Smooth muscle cell (in vitro differentiated cells): ENCODE results near the gene FHOD1. TPM values are rescaled to one million over a fixed set of nuclear protein-coding genes. Genes with fewer than 3 reads are reported as not detected.

Experiments
- DNase-seq: peaks from one replicate; lab custom pipeline; 2025; ENCODE audit not compliant: unreplicated experiment; lab: John Stamatoyannopoulos, UW
- H2AFZ ChIP-seq: fragments of 200-600 bp; sonication (generic); 2 replicates; pipeline ENCODE4 v1.6.0; 2016; ENCODE audit warnings: antibody characterized with exemption, low read depth, mild to moderate bottlenecking
- H3F3A ChIP-seq: fragments of 200-600 bp; sonication (generic); 2 replicates; pipeline ENCODE4 v1.6.0; 2017; ENCODE audit warnings: antibody characterized with exemption, low read depth
- H3K27ac ChIP-seq: fragments of 200-600 bp; sonication (generic); 2 replicates; pipeline ENCODE4 v1.5.1; 2016; ENCODE audit warnings: low read depth, mild to moderate bottlenecking
- H3K27me3 ChIP-seq: fragments of 200-600 bp; sonication (generic); 2 replicates; pipeline ENCODE4 v1.6.1; 2016; ENCODE audit warnings: low read depth, mild to moderate bottlenecking
- H3K36me3 ChIP-seq: fragments of 200-600 bp; sonication (generic); 2 replicates; pipeline ENCODE4 v1.5.1; 2016; ENCODE audit warnings: low read depth
- H3K4me1 ChIP-seq: fragments of 200-600 bp; sonication (generic); 2 replicates; pipeline ENCODE4 v1.5.1; 2016; ENCODE audit warnings: low read depth
- H3K4me2 ChIP-seq: fragments of 200-600 bp; sonication (generic); 2 replicates; pipeline ENCODE4 v1.6.0; 2016; ENCODE audit warnings: mild to moderate bottlenecking
- H3K4me3 ChIP-seq: fragments of 200-600 bp; sonication (generic); 2 replicates; pipeline ENCODE4 v1.5.1; 2016; ENCODE audit warnings: mild to moderate bottlenecking
- H3K79me2 ChIP-seq: fragments of 200-600 bp; sonication (generic); 2 replicates; pipeline ENCODE4 v1.6.0; 2016; ENCODE audit warnings: low read depth, mild to moderate bottlenecking
- H3K9ac ChIP-seq: fragments of 200-600 bp; sonication (generic); 2 replicates; pipeline ENCODE4 v1.6.0; 2016; ENCODE audit warnings: low read depth
- H3K9me3 ChIP-seq: fragments of 200-600 bp; sonication (generic); replicated peaks from 2 replicates; pipeline ENCODE4 v1.5.1; 2016; ENCODE audit warnings: low read depth
- H4K20me1 ChIP-seq: fragments of 200-600 bp; sonication (generic); 2 replicates; pipeline ENCODE4 v1.6.0; 2016; ENCODE audit warnings: low read depth
- WGBS: methylation state at CpG from one replicate; pipeline ENCODE4 v1.1.7; 2016; ENCODE audit warnings: low lambda C conversion rate; 5-methylcytosine and 5-hydroxymethylcytosine counted together
- polyA plus RNA-seq: library from polyadenylated mRNA; unstranded; fragments of >200 nt; fragmentation: Nextera tagmentation; extraction: Ambion mirVana; gene quantifications from 2 replicates; pipeline ENCODE4 v1.2.1, GENCODE V29; 2016
- total RNA-seq: library from RNA; depleted of rRNA; stranded (reverse); fragments of >200 nt; gene quantifications from 2 replicates; pipeline ENCODE4 v1.2.3, GENCODE V29; 2014
- TF ChIP-seq, protein P1 (sequence below): fragments of 200-600 bp; sonication (generic); IDR thresholded peaks from 2 replicates; pipeline ENCODE4 v1.5.1; 2017; ENCODE audit warnings: borderline replicate concordance, mild to moderate bottlenecking, antibody characterized with exemption; ENCODE audit not compliant: insufficient read depth, poor library complexity, severe bottlenecking

FHOD1 gene
- total and polyA plus RNA-seq, 2 experiments from 2014 or later = 16.0 to 23.3 TPM

DNA sequence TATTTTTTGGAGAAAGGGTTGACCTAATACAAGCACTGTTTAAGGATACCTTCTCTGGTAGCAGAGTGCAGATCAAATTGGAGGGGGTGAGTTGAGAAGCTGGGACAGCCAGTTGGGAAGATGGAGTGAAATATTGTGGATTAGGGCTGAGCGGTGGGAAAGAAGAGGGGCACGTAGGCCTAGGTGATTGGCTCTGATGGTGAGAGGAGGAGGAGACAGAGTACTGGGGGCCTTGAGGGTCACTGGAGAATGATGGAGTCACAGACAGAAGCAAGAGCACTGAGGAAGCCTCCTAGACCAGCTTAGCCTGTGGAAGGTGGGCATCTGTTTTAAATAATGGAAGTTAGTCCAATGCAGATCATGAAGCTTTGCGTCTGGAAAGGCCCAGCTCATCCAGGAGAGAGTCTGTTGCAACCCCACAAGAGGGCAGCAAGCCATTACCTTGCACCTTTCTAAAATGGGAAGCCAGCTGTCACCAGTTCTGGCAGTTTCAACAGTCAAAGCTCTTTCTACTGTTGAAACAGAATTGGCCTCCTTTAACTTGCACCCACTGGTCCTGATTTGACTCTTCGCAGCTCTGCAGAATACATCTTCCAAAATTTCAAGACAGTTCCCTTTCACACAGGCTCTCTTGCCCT is 13.3 kb upstream of the FHOD1 start:
- H3K4me1 ChIP-seq = no peaks in the 10 kb centered on the region
- TF ChIP-seq, protein P1, sequence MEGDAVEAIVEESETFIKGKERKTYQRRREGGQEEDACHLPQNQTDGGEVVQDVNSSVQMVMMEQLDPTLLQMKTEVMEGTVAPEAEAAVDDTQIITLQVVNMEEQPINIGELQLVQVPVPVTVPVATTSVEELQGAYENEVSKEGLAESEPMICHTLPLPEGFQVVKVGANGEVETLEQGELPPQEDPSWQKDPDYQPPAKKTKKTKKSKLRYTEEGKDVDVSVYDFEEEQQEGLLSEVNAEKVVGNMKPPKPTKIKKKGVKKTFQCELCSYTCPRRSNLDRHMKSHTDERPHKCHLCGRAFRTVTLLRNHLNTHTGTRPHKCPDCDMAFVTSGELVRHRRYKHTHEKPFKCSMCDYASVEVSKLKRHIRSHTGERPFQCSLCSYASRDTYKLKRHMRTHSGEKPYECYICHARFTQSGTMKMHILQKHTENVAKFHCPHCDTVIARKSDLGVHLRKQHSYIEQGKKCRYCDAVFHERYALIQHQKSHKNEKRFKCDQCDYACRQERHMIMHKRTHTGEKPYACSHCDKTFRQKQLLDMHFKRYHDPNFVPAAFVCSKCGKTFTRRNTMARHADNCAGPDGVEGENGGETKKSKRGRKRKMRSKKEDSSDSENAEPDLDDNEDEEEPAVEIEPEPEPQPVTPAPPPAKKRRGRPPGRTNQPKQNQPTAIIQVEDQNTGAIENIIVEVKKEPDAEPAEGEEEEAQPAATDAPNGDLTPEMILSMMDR = peak; percentile 57
- no peak overlapping the region for H3K4me2 ChIP-seq
- H3K9me3 ChIP-seq = no peaks in the 10 kb centered on the region
- H3K9ac ChIP-seq = no peak overlapping the region
- H4K20me1 ChIP-seq = no peaks in the 10 kb centered on the region
- no peaks in the 10 kb centered on the region for H3F3A ChIP-seq
- H3K36me3 ChIP-seq = no peaks in the 10 kb centered on the region
- no peaks in the 10 kb centered on the region for H3K79me2 ChIP-seq
- H2AFZ ChIP-seq = no peak overlapping the region
- no peak for DNase-seq
- no peak overlapping the region for H3K4me3 ChIP-seq
- no peak overlapping the region for H3K27ac ChIP-seq
- 76% methylated on average over 4 of the region's 4 CpGs for WGBS
- H3K27me3 ChIP-seq = peaks cover 9% of the 10 kb centered on the region

DNA sequence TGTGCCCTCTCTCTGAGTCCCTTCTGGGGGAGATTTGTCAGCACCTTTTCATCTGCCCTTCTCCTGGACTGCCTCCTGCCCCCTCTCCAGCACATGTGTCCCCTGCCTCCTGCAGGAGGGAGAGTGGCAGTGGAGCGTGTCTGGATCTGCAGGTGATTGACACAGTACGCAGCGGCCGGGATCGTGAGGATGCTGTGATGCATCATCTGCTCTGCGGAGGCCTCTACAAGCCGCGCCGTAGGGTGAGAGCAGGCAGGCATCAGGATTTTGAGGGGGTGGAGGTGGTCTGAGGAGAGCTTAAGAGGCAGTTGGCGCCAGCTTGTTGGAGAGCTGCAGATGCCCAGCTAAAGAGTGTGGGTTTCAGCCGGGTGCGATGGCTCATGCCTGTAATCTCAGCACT is 12.4 kb upstream of the FHOD1 start:
- WGBS = 89% methylated on average over 12 of the region's 12 CpGs
- Histone ChIP-seq H3K36me3 (no peaks in the 10 kb centered on the region), H2AFZ (no peak overlapping the region), H3K79me2 (no peaks in the 10 kb centered on the region), H3K27me3 (peaks cover 9% of the 10 kb centered on the region), H3K4me3 (no peak overlapping the region), H3K27ac (no peak overlapping the region), H3F3A (no peaks in the 10 kb centered on the region), H4K20me1 (no peaks in the 10 kb centered on the region), H3K9me3 (no peaks in the 10 kb centered on the region), H3K4me1 (no peaks in the 10 kb centered on the region), H3K4me2 (no peak overlapping the region), H3K9ac (no peak overlapping the region)
- TF ChIP-seq, protein P1 = no peak
- no peak for DNase-seq

- no peaks in the 10 kb centered on the region for H3F3A ChIP-seq
- H3K9me3 ChIP-seq = no peaks in the 10 kb centered on the region
- H3K4me3 ChIP-seq = no peak overlapping the region
- DNase-seq = no peak
- H3K4me1 ChIP-seq = no peaks in the 10 kb centered on the region
- H3K27ac ChIP-seq = no peak overlapping the region
- H4K20me1 ChIP-seq = no peaks in the 10 kb centered on the region
- TF ChIP-seq, protein P1 = no peak
- H3K36me3 ChIP-seq = no peaks in the 10 kb centered on the region
- no peak overlapping the region for H3K9ac ChIP-seq
- no peak overlapping the region for H3K4me2 ChIP-seq
- no peaks in the 10 kb centered on the region for H3K79me2 ChIP-seq
- 91% methylated on average over 11 of the region's 11 CpGs for WGBS
- no peaks in the 10 kb centered on the region for H3K27me3 ChIP-seq
- no peak overlapping the region for H2AFZ ChIP-seq
These were observed 11.0 kb upstream of the FHOD1 start for GRCh38 chr16:67258161-67258835.
